ENCODE measurements around the gene INPP4B. TPM values are rescaled to one million over a fixed set of nuclear protein-coding genes. Genes with fewer than 3 reads are reported as not detected.

Gene INPP4B
- total and polyA plus RNA-seq, 2 donors (not counting 1 experiment from before 2014, with no cell fraction given): 0.03 TPM; not detected in 1

- no peaks in the 10 kb centered on the region for H3K79me2 ChIP-seq (ENCODE audit: control insufficient read depth, insufficient read depth, low read length)
- Mint-ChIP-seq H3K4me1 (no peaks in the 10 kb centered on the region), H3K9me3 (ENCODE audit: insufficient read depth) (no peaks in the 10 kb centered on the region), H3K27ac (no peak overlapping the region), H3K4me3 (no peak overlapping the region), H3K27me3 (peaks cover 5% of the 10 kb centered on the region)
- no peak overlapping the region for H3K9ac ChIP-seq (ENCODE audit: low read length)
- H4K20me1 ChIP-seq (ENCODE audit: control insufficient read depth, insufficient read depth, low read length, poor library complexity, severe bottlenecking): no peaks in the 10 kb centered on the region
- DNase-seq (no peak), ATAC-seq (ENCODE audit: low read depth) (no peak)
- no peaks in the 10 kb centered on the region for H3K4me1 ChIP-seq (ENCODE audit: control insufficient read depth in 2 of 2, insufficient read depth in 2 of 2, low read length in 2 of 2)
- H3K4me2 ChIP-seq (replicated peaks; ENCODE audit: low read depth, low read length, poor library complexity, severe bottlenecking): no peak overlapping the region
- intact Hi-C loops (cut with micrococcal nuclease): no loop called here
- no peaks in the 10 kb centered on the region for H3K27me3 ChIP-seq (replicated peaks in 1 of 4; ENCODE audit: control extremely low read depth in 1 of 4, control insufficient read depth in 3 of 4, insufficient read depth in 4 of 4, low read length in 3 of 4)
- TF ChIP-seq EZH2 (IDR thresholded peaks at IDR 0.05; ENCODE audit: borderline replicate concordance, insufficient read depth, low read depth, low read length, poor library complexity, severe bottlenecking): no peak
- no peak for TF ChIP-seq CTCF (IDR thresholded peaks at IDR 0.05)
- no peaks in the 10 kb centered on the region for H3K9me3 ChIP-seq (ENCODE audit: control extremely low read depth in 1 of 3, control insufficient read depth in 2 of 3, insufficient read depth in 1 of 3, low read length in 2 of 3)
- no peaks in the 10 kb centered on the region for H3K36me3 ChIP-seq (replicated peaks in 1 of 2; ENCODE audit: control extremely low read depth in 1 of 2, control insufficient read depth in 1 of 2, extremely low read depth in 1 of 2, insufficient read depth in 2 of 2, low read length in 1 of 2)
- no peak overlapping the region for H3K4me3 ChIP-seq (ENCODE audit: control extremely low read depth in 1 of 5, extremely low read depth in 1 of 5, insufficient read depth in 1 of 5, low read depth in 2 of 5, low read length in 4 of 5)
- no peak overlapping the region for H2AFZ ChIP-seq (ENCODE audit: insufficient read depth, low read depth, low read length, poor library complexity, severe bottlenecking)
- POLR2A ChIA-PET: no interaction called here
- CTCF ChIA-PET: no interaction called here
- H3K27ac ChIP-seq (ENCODE audit: low read length in 2 of 2): no peak overlapping the region
Measured at GRCh38 chr4:142858965-142859364, 12.9 kb upstream of the INPP4B start.

- TF ChIP-seq CTCF (IDR thresholded peaks at IDR 0.05): no peak
- no peak for TF ChIP-seq EZH2 (IDR thresholded peaks at IDR 0.05; ENCODE audit: borderline replicate concordance, insufficient read depth, low read depth, low read length, poor library complexity, severe bottlenecking)
- 0% methylated on average over 1 of the region's 3 CpGs for WGBS (ENCODE audit: insufficient coverage)
Measured at GRCh38 chr4:142858446-142858845, 12.3 kb upstream of the INPP4B start.

More at GRCh38 chr4:142858446-142858845, 12.3 kb upstream of the INPP4B start:
- DNase-seq: no peak
- Histone ChIP-seq H2AFZ (ENCODE audit: insufficient read depth, low read depth, low read length, poor library complexity, severe bottlenecking) (no peak overlapping the region), H3K27me3 (replicated peaks in 1 of 4; ENCODE audit: control extremely low read depth in 1 of 4, control insufficient read depth in 3 of 4, insufficient read depth in 4 of 4, low read length in 3 of 4) (no peaks in the 10 kb centered on the region), H4K20me1 (ENCODE audit: control insufficient read depth, insufficient read depth, low read length, poor library complexity, severe bottlenecking) (no peaks in the 10 kb centered on the region), H3K4me1 (ENCODE audit: control insufficient read depth in 2 of 2, insufficient read depth in 2 of 2, low read length in 2 of 2) (no peaks in the 10 kb centered on the region), H3K4me3 (ENCODE audit: control extremely low read depth in 1 of 5, extremely low read depth in 1 of 5, insufficient read depth in 1 of 5, low read depth in 2 of 5, low read length in 4 of 5) (no peak overlapping the region), H3K4me2 (replicated peaks; ENCODE audit: low read depth, low read length, poor library complexity, severe bottlenecking) (no peak overlapping the region), H3K9ac (ENCODE audit: low read length) (no peak overlapping the region), H3K27ac (ENCODE audit: low read length in 2 of 2) (no peak overlapping the region), H3K9me3 (ENCODE audit: control extremely low read depth in 1 of 3, control insufficient read depth in 2 of 3, insufficient read depth in 1 of 3, low read length in 2 of 3) (no peaks in the 10 kb centered on the region), H3K36me3 (replicated peaks in 1 of 2; ENCODE audit: control extremely low read depth in 1 of 2, control insufficient read depth in 1 of 2, extremely low read depth in 1 of 2, insufficient read depth in 2 of 2, low read length in 1 of 2) (no peaks in the 10 kb centered on the region), H3K79me2 (ENCODE audit: control insufficient read depth, insufficient read depth, low read length) (no peaks in the 10 kb centered on the region)
- Mint-ChIP-seq H3K4me1 (no peaks in the 10 kb centered on the region), H3K4me3 (no peak overlapping the region), H3K27me3 (peaks cover 5% of the 10 kb centered on the region), H3K9me3 (ENCODE audit: insufficient read depth) (no peaks in the 10 kb centered on the region), H3K27ac (no peak overlapping the region)
- CTCF ChIA-PET: no interaction called here
- ATAC-seq (ENCODE audit: low read depth): no peak
- intact Hi-C loops (cut with micrococcal nuclease): no loop called here
- POLR2A ChIA-PET: no interaction called here

Data from B cell (primary cell).